ENCODE results near the gene TMEM209.
A peak's percentile ranks its signal among the peaks of the same experiment; 100 is the strongest.

The TMEM209 gene

GRCh38 chr7:130141884-130142653, 63.1 kb downstream of the TMEM209 start:
- 77% methylated on average over 17 of the region's 17 CpGs for WGBS
- Histone ChIP-seq H2BK5ac (ENCODE audit: low read depth, low read length, poor library complexity, severe bottlenecking) (no peak overlapping the region), H2AFZ (ENCODE audit: low read depth, low read length) (no peak overlapping the region), H3K27ac (ENCODE audit: low read length, poor library complexity, severe bottlenecking) (no peak overlapping the region), H4K8ac (ENCODE audit: low read length) (peak overlapping the region; percentile 97), H4K91ac (ENCODE audit: low read length) (peak overlapping the region; percentile 3), H3K4me2 (ENCODE audit: low read length, poor library complexity, severe bottlenecking) (peak overlapping the region; percentile 73), H2BK12ac (ENCODE audit: low read length in 2 of 2) (no peak overlapping the region), H3K18ac (ENCODE audit: low read depth in 1 of 2, low read length in 2 of 2) (peak overlapping the region; percentile 89 to 99), H2AK5ac (ENCODE audit: low read length, severe bottlenecking) (peak overlapping the region; percentile 64), H3K4me3 (ENCODE audit: insufficient read depth in 1 of 2, low read depth in 1 of 2, low read length in 2 of 2) (peak overlapping the region in 1 of 2 experiments; percentile 75), H3K27me3 (ENCODE audit: control insufficient read depth in 1 of 2, insufficient read depth in 1 of 2, low read length in 2 of 2) (no peaks in the 10 kb centered on the region), H2BK120ac (ENCODE audit: low read depth, low read length) (no peak overlapping the region), H3K9me3 (ENCODE audit: control insufficient read depth, low read length) (no peaks in the 10 kb centered on the region), H3K23ac (ENCODE audit: low read length in 2 of 2) (no peak overlapping the region), H3K79me1 (replicated peaks; ENCODE audit: low read length, poor library complexity, severe bottlenecking) (peaks cover 4% of the 10 kb centered on the region), H2BK15ac (ENCODE audit: low read depth, poor library complexity, severe bottlenecking) (no peak overlapping the region), H3K4ac (ENCODE audit: low read depth in 1 of 2, low read length in 2 of 2) (peak overlapping the region in 1 of 2 experiments; percentile 37), H3K4me1 (ENCODE audit: control insufficient read depth, insufficient read depth, low read depth, low read length) (peaks cover 40% of the 10 kb centered on the region), H3K36me3 (ENCODE audit: control insufficient read depth in 1 of 2, insufficient read depth in 2 of 2, low read depth in 1 of 2, low read length in 2 of 2) (peaks cover 13 to 18% of the 10 kb centered on the region in 2 experiments), H3K9ac (ENCODE audit: low read length) (peak overlapping the region; percentile 96), H3K14ac (ENCODE audit: low read length in 2 of 2) (no peak overlapping the region)
- no peak for DNase-seq

GRCh38 chr7:130141161-130141883, 63.9 kb downstream of the TMEM209 start:
- peak overlapping the region; percentile 89 to 99 for H3K18ac ChIP-seq (ENCODE audit: low read depth in 1 of 2, low read length in 2 of 2)
- no peaks in the 10 kb centered on the region for H3K9me3 ChIP-seq (ENCODE audit: control insufficient read depth, low read length)
- H3K4me1 ChIP-seq (ENCODE audit: control insufficient read depth, insufficient read depth, low read depth, low read length): peaks cover 40% of the 10 kb centered on the region
- peak overlapping the region in 1 of 2 experiments; percentile 82 for H3K14ac ChIP-seq (ENCODE audit: low read length in 2 of 2)
- WGBS: 31% methylated on average over 29 of the region's 39 CpGs
- DNase-seq: peak; percentile 55
- H3K27me3 ChIP-seq (ENCODE audit: control insufficient read depth in 1 of 2, insufficient read depth in 1 of 2, low read length in 2 of 2): no peaks in the 10 kb centered on the region
- H2BK15ac ChIP-seq (ENCODE audit: low read depth, poor library complexity, severe bottlenecking): no peak overlapping the region
- H3K79me1 ChIP-seq (replicated peaks; ENCODE audit: low read length, poor library complexity, severe bottlenecking): peaks cover 4% of the 10 kb centered on the region
- no peak overlapping the region for H3K23ac ChIP-seq (ENCODE audit: low read length in 2 of 2)
- peak overlapping the region; percentile 64 for H2BK120ac ChIP-seq (ENCODE audit: low read depth, low read length)
- H2AFZ ChIP-seq (ENCODE audit: low read depth, low read length): peak overlapping the region; percentile 44
- peak overlapping the region; percentile 51 for H2BK5ac ChIP-seq (ENCODE audit: low read depth, low read length, poor library complexity, severe bottlenecking)
- H3K9ac ChIP-seq (ENCODE audit: low read length): peak overlapping the region; percentile 96
- peak overlapping the region; percentile 46 to 75 for H3K4me3 ChIP-seq (ENCODE audit: insufficient read depth in 1 of 2, low read depth in 1 of 2, low read length in 2 of 2)
- H4K91ac ChIP-seq (ENCODE audit: low read length): peak overlapping the region; percentile 95
- H2AK5ac ChIP-seq (ENCODE audit: low read length, severe bottlenecking): peak overlapping the region; percentile 50
- peak overlapping the region; percentile 73 for H3K4me2 ChIP-seq (ENCODE audit: low read length, poor library complexity, severe bottlenecking)
- H4K8ac ChIP-seq (ENCODE audit: low read length): peak overlapping the region; percentile 97
- peak overlapping the region in 1 of 2 experiments; percentile 23 for H2BK12ac ChIP-seq (ENCODE audit: low read length in 2 of 2)
- H3K4ac ChIP-seq (ENCODE audit: low read depth in 1 of 2, low read length in 2 of 2): peak overlapping the region; percentile 50 to 68
- no peak overlapping the region for H3K27ac ChIP-seq (ENCODE audit: low read length, poor library complexity, severe bottlenecking)
- peaks cover 16 to 18% of the 10 kb centered on the region in 2 experiments for H3K36me3 ChIP-seq (ENCODE audit: control insufficient read depth in 1 of 2, insufficient read depth in 2 of 2, low read depth in 1 of 2, low read length in 2 of 2)

GRCh38 chr7:130140551-130141160, 64.5 kb downstream of the TMEM209 start:
- Histone ChIP-seq H3K23ac (ENCODE audit: low read length in 2 of 2) (no peak overlapping the region), H3K4me2 (ENCODE audit: low read length, poor library complexity, severe bottlenecking) (no peak overlapping the region), H3K9ac (ENCODE audit: low read length) (peak overlapping the region; percentile 96), H3K4me3 (ENCODE audit: insufficient read depth in 1 of 2, low read depth in 1 of 2, low read length in 2 of 2) (peak overlapping the region in 1 of 2 experiments; percentile 75), H2BK12ac (ENCODE audit: low read length in 2 of 2) (peak overlapping the region in 1 of 2 experiments; percentile 24), H3K9me3 (ENCODE audit: control insufficient read depth, low read length) (no peaks in the 10 kb centered on the region), H3K14ac (ENCODE audit: low read length in 2 of 2) (no peak overlapping the region), H2AK5ac (ENCODE audit: low read length, severe bottlenecking) (peak overlapping the region; percentile 50), H3K36me3 (ENCODE audit: control insufficient read depth in 1 of 2, insufficient read depth in 2 of 2, low read depth in 1 of 2, low read length in 2 of 2) (peaks cover 18 to 22% of the 10 kb centered on the region in 2 experiments), H3K18ac (ENCODE audit: low read depth in 1 of 2, low read length in 2 of 2) (peak overlapping the region; percentile 89 to 99), H2AFZ (ENCODE audit: low read depth, low read length) (no peak overlapping the region), H3K27me3 (ENCODE audit: control insufficient read depth in 1 of 2, insufficient read depth in 1 of 2, low read length in 2 of 2) (no peaks in the 10 kb centered on the region), H2BK120ac (ENCODE audit: low read depth, low read length) (peak overlapping the region; percentile 64), H4K8ac (ENCODE audit: low read length) (peak overlapping the region; percentile 97), H3K79me1 (replicated peaks; ENCODE audit: low read length, poor library complexity, severe bottlenecking) (peaks cover 5% of the 10 kb centered on the region), H2BK5ac (ENCODE audit: low read depth, low read length, poor library complexity, severe bottlenecking) (no peak overlapping the region), H3K4me1 (ENCODE audit: control insufficient read depth, insufficient read depth, low read depth, low read length) (peaks cover 41% of the 10 kb centered on the region), H3K27ac (ENCODE audit: low read length, poor library complexity, severe bottlenecking) (no peak overlapping the region), H2BK15ac (ENCODE audit: low read depth, poor library complexity, severe bottlenecking) (no peak overlapping the region), H4K91ac (ENCODE audit: low read length) (peak overlapping the region; percentile 95), H3K4ac (ENCODE audit: low read depth in 1 of 2, low read length in 2 of 2) (peak overlapping the region; percentile 50 to 84)
- WGBS: 86% methylated on average over 47 of the region's 47 CpGs
- no peak for DNase-seq

Data from mesenchymal stem cell (in vitro differentiated cells and primary cell).